GM19438 (cell line): ENCODE results near the gene SUPT3H.

Experiments used
- ATAC-seq: cut with Tn5 transposase; IDR thresholded peaks from one replicate; pipeline ENCODE4 v1.9.1; 2021; ENCODE audit warnings: low read depth; ENCODE audit not compliant: unreplicated experiment

SUPT3H gene

GRCh38 chr6:44820321-44820720, 557.4 kb downstream of the SUPT3H start:
- no peak for ATAC-seq

- ATAC-seq, result no peak
These were observed 566.3 kb downstream of the SUPT3H start for GRCh38 chr6:44811456-44811855.

- ATAC-seq, result no peak
These were observed 568.5 kb downstream of the SUPT3H start for GRCh38 chr6:44809258-44809657.

- ATAC-seq, result no peak
These were observed 569.6 kb downstream of the SUPT3H start for GRCh38 chr6:44808148-44808547.

- no peak for ATAC-seq
These were observed 571.1 kb downstream of the SUPT3H start for GRCh38 chr6:44806656-44807055.

GRCh38 chr6:44805238-44805846, 572.4 kb downstream of the SUPT3H start:
- ATAC-seq, result no peak

- ATAC-seq, result no peak
These were observed 573.1 kb downstream of the SUPT3H start for GRCh38 chr6:44804546-44805159.

GRCh38 chr6:44804016-44804415, 573.7 kb downstream of the SUPT3H start:
- ATAC-seq, result no peak

- no peak for ATAC-seq
These were observed 576.7 kb downstream of the SUPT3H start for GRCh38 chr6:44800784-44801592.

GRCh38 chr6:44800171-44800783, 577.5 kb downstream of the SUPT3H start:
- no peak for ATAC-seq

- ATAC-seq, result no peak
These were observed 580.0 kb downstream of the SUPT3H start for GRCh38 chr6:44797746-44798145.

GRCh38 chr6:44795326-44795725, 582.4 kb downstream of the SUPT3H start:
- no peak for ATAC-seq

GRCh38 chr6:44789806-44790205, 587.9 kb downstream of the SUPT3H start:
- no peak for ATAC-seq

- no peak for ATAC-seq
These were observed 588.7 kb downstream of the SUPT3H start for GRCh38 chr6:44789061-44789460.

GRCh38 chr6:44788387-44788981, 589.2 kb downstream of the SUPT3H start:
- no peak for ATAC-seq

GRCh38 chr6:44787254-44787834, 590.4 kb downstream of the SUPT3H start:
- ATAC-seq, result no peak

GRCh38 chr6:44785130-44785529, 592.6 kb downstream of the SUPT3H start:
- no peak for ATAC-seq

GRCh38 chr6:44784195-44784594, 593.5 kb downstream of the SUPT3H start:
- ATAC-seq, result no peak

- ATAC-seq, result no peak
These were observed 594.8 kb downstream of the SUPT3H start for GRCh38 chr6:44782892-44783291.

- no peak for ATAC-seq
These were observed 595.7 kb downstream of the SUPT3H start for GRCh38 chr6:44781912-44782597.
